ENCODE measurements around the gene FBXO31. TPM values are rescaled to one million over a fixed set of nuclear protein-coding genes. Genes with fewer than 3 reads are reported as not detected.

Gene FBXO31
- total and polyA plus RNA-seq, 2 of the 13 experiments (the other 11 are each of a cell fraction or from before 2014, with no cell fraction given) = 92.4 to 101 TPM

DNA sequence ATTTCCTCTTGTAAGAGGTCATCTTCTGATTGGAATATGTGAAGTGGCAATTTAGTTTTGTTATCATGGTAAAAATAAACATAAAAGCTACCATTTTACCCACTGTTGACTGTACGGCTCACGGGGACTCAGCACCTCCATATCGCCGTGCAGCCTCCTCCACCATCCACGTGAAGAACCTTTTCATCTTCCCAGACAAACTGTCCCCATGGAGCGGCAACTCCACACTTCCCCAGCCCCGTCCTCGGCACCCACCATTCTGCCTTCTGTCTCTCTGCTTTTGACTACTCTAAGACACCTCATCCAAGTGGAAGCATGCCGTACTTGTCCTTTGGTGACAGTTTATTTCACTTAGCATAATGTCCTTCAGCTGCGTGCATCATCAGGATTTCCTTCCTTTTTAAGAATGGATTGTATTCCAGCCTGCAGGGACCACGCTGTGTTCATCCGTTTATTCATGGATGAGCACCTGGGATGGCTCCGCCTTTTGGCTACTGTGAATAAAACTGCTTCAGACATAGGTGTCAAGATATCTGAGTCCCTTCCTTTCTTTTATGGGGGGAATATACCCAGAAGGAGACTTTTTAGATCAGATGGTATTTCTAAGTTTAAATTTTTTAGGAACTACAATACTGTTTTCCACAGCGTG, 14.3 kb downstream of the FBXO31 start:
- TF ChIP-seq ZNF350 (CRISPR knock-in tag; IDR thresholded peaks at IDR 0.05; ENCODE audit: borderline replicate concordance, low read depth) (no peak), ZNF101 (CRISPR knock-in tag; IDR thresholded peaks at IDR 0.05; ENCODE audit: borderline replicate concordance, low read depth) (no peak), POLR2G (IDR thresholded peaks at IDR 0.05; ENCODE audit: low read depth, low read length) (0 out of 2 replicates have a peak, but pooled peaks have one; percentile 25), RBM22 (optimal IDR thresholded peaks at IDR 0.05; ENCODE audit: low read length) (peak; percentile 83), PAF1 (CRISPR knock-in tag; IDR thresholded peaks at IDR 0.05) (0 out of 2 replicates have a peak, but pooled peaks have one; percentile 50)
- no peak overlapping the region for H3K27ac ChIP-seq (ENCODE audit: extremely low read length, insufficient read depth, low read length)
- in situ Hi-C loops (cut with HindIII; ENCODE audit: extremely low pct_ligation_motif_present, low pct_unique_long_range_greater_than_20kb) (no loop called here), intact Hi-C loops (cut with micrococcal nuclease; ENCODE audit: unreplicated experiment) (no loop called here)
- H3K4me1 ChIP-seq (ENCODE audit: insufficient read depth, low read length) = peaks cover 78% of the 10 kb centered on the region
- peaks cover 98% of the 10 kb centered on the region for H3K79me2 ChIP-seq (ENCODE audit: insufficient read depth, low read length)
- WGBS (ENCODE audit: low lambda C conversion rate) = 95% methylated on average over 14 of the region's 14 CpGs
- H3K4me2 ChIP-seq (ENCODE audit: low read depth, low read length) = no peak overlapping the region
- no TSS peak for BruUV-seq (replicated peaks)
- H3K9ac ChIP-seq (ENCODE audit: insufficient read depth, low read depth, low read length) = no peak overlapping the region
- ChIA-PET CTCF (ENCODE audit: low intra/inter-chr PET ratio, low total read pairs) (no interaction called here), POLR2A (interaction anchor here (0.8 to 18.0 kb wide), 5 partner anchors 8 to 25 kb away, joined by 3 to 265 read pairs (median 3); partner anchors contain the start of gene FBXO31)
- H2AFZ ChIP-seq (ENCODE audit: low read length) = no peak overlapping the region
- no peak overlapping the region for H3K4me3 ChIP-seq (replicated peaks in 1 of 3; ENCODE audit: insufficient read depth in 1 of 3, low read depth in 2 of 3, low read length in 3 of 3)
- H3K36me3 ChIP-seq (replicated peaks in 1 of 2; ENCODE audit: control insufficient read depth in 1 of 2, insufficient read depth in 2 of 2, low read length in 2 of 2) = peaks cover 45 to 86% of the 10 kb centered on the region in 2 experiments
- no peak for DNase-seq (ENCODE audit: low spot score)
- ATAC-seq = no peak
- H4K20me1 ChIP-seq (ENCODE audit: insufficient read depth, low read length) = peaks cover 99% of the 10 kb centered on the region
- H3K9me3 ChIP-seq (ENCODE audit: low read length) = no peaks in the 10 kb centered on the region
- H3K27me3 ChIP-seq (ENCODE audit: control insufficient read depth in 1 of 2, insufficient read depth in 2 of 2, low read length in 2 of 2) = no peaks in the 10 kb centered on the region
- no peak for FAIRE-seq

DNA sequence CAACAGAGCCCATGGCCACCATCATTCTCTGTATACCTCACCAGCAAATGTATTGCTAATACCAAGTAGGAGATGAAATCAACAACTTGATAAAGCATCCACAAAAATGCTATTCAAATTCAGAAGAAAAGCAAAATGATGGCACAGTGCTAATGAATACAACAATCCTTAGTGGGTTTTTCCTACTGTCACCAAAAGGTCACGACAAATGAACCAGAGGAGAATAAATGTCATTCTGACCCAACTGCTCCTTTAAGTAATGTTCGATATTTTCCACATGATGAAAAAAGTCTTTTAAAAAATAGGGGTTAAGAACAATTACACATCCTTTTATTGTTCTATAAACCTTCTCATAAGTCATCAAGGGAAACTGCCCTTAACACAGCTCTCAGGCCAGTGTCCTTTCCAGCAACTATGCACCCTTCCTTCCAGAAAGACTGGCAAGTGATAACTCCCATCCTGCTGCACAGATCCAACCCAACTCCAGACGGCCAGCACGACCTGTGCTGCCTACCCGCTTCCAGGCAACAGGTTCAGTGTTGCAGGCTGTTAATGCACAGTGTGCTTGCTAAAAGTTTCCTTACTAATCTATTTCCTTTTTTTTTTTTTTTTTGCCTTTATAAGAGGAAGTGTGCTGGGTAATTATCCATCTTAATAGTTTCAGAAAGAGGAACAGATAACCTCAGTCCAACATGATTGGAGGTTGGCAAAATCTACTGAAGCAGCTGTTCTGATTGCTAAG, 15.4 kb downstream of the FBXO31 start:
- Histone ChIP-seq H4K20me1 (ENCODE audit: insufficient read depth, low read length) (peaks cover 99% of the 10 kb centered on the region), H2AFZ (ENCODE audit: low read length) (no peak overlapping the region), H3K27ac (ENCODE audit: extremely low read length, insufficient read depth, low read length) (no peak overlapping the region), H3K4me1 (ENCODE audit: insufficient read depth, low read length) (peaks cover 69% of the 10 kb centered on the region), H3K9me3 (ENCODE audit: low read length) (no peaks in the 10 kb centered on the region), H3K4me2 (ENCODE audit: low read depth, low read length) (no peak overlapping the region), H3K4me3 (replicated peaks in 1 of 3; ENCODE audit: insufficient read depth in 1 of 3, low read depth in 2 of 3, low read length in 3 of 3) (no peak overlapping the region), H3K9ac (ENCODE audit: insufficient read depth, low read depth, low read length) (no peak overlapping the region), H3K36me3 (replicated peaks in 1 of 2; ENCODE audit: control insufficient read depth in 1 of 2, insufficient read depth in 2 of 2, low read length in 2 of 2) (peaks cover 46 to 88% of the 10 kb centered on the region in 2 experiments), H3K79me2 (ENCODE audit: insufficient read depth, low read length) (peaks cover 98% of the 10 kb centered on the region), H3K27me3 (ENCODE audit: control insufficient read depth in 1 of 2, insufficient read depth in 2 of 2, low read length in 2 of 2) (no peaks in the 10 kb centered on the region)
- DNase-seq (ENCODE audit: low spot score) (no peak), ATAC-seq (no peak), FAIRE-seq (no peak)
- POLR2A ChIA-PET = interaction anchor here (18.0 kb wide), 1 partner anchor 10 kb away, joined by 265 read pairs; the partner anchor contains the start of gene FBXO31
- CTCF ChIA-PET (ENCODE audit: low intra/inter-chr PET ratio, low total read pairs) = no interaction called here
- TF ChIP-seq POLR2A (IDR thresholded peaks at IDR 0.05; ENCODE audit: insufficient read depth in 1 of 2, low read depth in 2 of 2, low read length in 2 of 2) = peak in 1 of 2 experiments; percentile 5; a peak in 1 of 4 replicates
- no peak for TF ChIP-seq ZNF577 (CRISPR knock-in tag; IDR thresholded peaks at IDR 0.05; ENCODE audit: borderline replicate concordance, low read depth)
- TF ChIP-seq POLR2AphosphoS2 (IDR thresholded peaks at IDR 0.05; ENCODE audit: low read depth, low read length) = peak; percentile 59; the same call in 1 of the 2 replicates
- no peak for TF ChIP-seq ZBTB38 (CRISPR knock-in tag; IDR thresholded peaks at IDR 0.05)
- intact Hi-C loops (cut with micrococcal nuclease; ENCODE audit: unreplicated experiment) = no loop called here
- in situ Hi-C loops (cut with HindIII; ENCODE audit: extremely low pct_ligation_motif_present, low pct_unique_long_range_greater_than_20kb) = no loop called here
- no TSS peak for BruUV-seq (replicated peaks)
- 92% methylated on average over 5 of the region's 5 CpGs for WGBS (ENCODE audit: low lambda C conversion rate)

All from HepG2 (cell line).